GM12864 (cell line): ENCODE measurements around the gene KCNT2.

Source experiments
- DNase-seq: peaks from one replicate; pipeline ENCODE4 v3.0.0-alpha.2; 2011; ENCODE audit warnings: low read depth
- H3K4me3 ChIP-seq: 2 replicates; pipeline ENCODE4 v1.5.1; 2011; ENCODE audit warnings: mild to moderate bottlenecking, low read depth, low read length, control low read depth
- CTCF ChIP-seq: IDR thresholded peaks from 2 replicates; pipeline ENCODE4 v1.5.1; 2011; ENCODE audit warnings: low read depth, mild to moderate bottlenecking, moderate library complexity, low read length, control low read depth, inconsistent platforms; ENCODE audit errors: missing control alignments

Gene KCNT2

GRCh38 chr1:196593955-196594354 lies 14.3 kb downstream of the KCNT2 start:
- no peak for DNase-seq
- H3K4me3 ChIP-seq, result no peak overlapping the region
- TF ChIP-seq CTCF, result no peak

DNA sequence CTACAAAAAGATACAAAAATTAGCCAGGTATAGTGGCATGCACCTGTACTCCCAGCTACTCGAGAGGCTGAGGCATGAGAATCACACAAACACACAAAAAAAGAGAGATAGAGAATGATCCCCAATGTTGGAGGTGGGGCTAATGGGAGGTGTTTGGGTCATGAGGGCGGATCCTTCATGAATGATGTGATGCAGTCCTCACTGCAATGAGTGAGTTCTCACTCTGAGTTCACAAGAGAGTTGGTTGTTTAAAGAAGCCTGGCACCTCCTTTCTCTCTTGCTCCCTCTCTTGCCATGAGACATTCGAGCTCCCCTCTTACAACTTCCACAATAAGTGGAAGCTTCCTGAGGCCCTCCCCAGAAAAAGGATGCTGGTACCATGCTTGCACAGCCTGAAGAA lies 17.3 kb downstream of the KCNT2 start:
- no peak for TF ChIP-seq CTCF
- no peak overlapping the region for H3K4me3 ChIP-seq
- DNase-seq, result no peak

DNA sequence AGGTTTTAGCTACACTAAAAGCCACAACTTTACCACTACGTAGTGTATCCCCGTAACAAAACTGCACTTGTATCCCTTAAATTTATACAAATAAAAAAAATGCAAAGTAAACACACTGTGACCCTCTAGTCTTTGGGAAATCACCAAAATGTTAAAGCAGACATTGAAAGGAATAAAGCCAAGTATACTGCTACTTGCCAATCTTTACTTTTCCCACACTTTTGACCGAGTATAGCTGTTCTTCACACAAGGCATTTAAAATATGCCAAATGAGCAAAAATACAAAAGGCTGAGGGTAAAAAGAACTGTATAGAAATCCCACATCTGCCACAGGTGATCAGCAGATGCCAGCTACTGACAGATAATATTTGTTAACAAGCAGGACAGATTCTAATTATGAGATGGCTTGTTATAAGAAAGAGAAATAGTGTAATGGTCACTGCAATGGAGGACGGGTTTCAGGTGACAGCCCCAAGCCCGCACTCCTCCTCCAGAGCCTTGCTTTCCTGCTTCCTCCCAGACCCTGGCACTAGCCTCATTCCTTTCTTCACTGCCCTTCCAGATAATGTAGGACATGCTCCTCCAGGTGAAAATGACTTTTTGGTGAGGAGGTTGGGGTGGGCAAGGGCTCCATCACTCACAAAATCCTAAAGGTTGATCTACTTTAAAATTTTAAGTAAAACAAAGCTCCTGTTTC lies 18.1 kb downstream of the KCNT2 start:
- no peak for DNase-seq
- TF ChIP-seq CTCF, result no peak
- no peak overlapping the region for H3K4me3 ChIP-seq

GRCh38 chr1:196584696-196585095 lies 23.5 kb downstream of the KCNT2 start:
- no peak for DNase-seq
- no peak for TF ChIP-seq CTCF
- no peak overlapping the region for H3K4me3 ChIP-seq

DNA sequence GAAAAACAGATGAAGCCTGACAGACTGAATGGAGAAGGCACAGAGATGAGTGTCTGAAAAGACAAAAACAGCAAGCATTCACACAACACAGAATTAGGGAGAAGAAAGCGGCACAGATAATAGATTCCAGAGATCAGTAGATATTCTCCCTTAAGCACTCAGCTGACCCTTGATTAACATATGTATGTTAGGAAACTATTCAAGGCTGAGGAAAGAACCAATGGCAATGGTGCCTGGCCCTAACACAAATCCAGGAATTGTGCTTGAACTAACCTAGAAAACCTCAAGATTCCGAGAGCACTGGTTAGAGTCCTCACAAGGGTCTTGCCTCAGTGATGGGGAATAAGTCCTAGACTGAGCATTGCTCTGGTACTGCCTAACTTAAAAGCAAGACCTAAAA lies 30.9 kb downstream of the KCNT2 start:
- no peak for TF ChIP-seq CTCF
- no peak for DNase-seq
- no peak overlapping the region for H3K4me3 ChIP-seq

GRCh38 chr1:196573226-196573625 lies 35.0 kb downstream of the KCNT2 start:
- no peak overlapping the region for H3K4me3 ChIP-seq
- TF ChIP-seq CTCF, result no peak
- no peak for DNase-seq

DNA sequence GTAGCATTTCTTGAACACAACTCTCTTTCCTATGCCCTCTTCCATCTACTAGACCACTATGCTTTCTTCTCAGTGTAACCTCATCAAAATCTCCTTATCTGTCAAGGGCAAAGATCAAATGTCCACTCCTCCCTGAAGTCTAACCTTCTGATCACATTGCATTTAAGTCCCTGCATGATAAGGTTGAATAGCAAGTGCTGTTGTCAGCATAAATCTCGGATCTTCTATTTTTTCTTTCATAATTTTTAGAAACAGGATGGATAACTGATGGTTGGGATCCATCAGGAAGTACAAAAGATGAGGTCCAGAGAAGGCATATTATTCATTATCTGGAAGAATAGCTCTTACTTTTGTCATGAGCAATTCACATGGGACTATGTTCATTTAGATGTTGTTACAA lies 41.0 kb downstream of the KCNT2 start:
- no peak for DNase-seq
- H3K4me3 ChIP-seq, result no peak overlapping the region
- TF ChIP-seq CTCF, result no peak
